ENCODE measurements around the gene NCAPD3.
"Not testable (repeated sequence)": the region's sequence is repeated elsewhere in the genome, so short reads cannot be mapped to it uniquely, and the experiment has no call there.

Gene NCAPD3

DNA sequence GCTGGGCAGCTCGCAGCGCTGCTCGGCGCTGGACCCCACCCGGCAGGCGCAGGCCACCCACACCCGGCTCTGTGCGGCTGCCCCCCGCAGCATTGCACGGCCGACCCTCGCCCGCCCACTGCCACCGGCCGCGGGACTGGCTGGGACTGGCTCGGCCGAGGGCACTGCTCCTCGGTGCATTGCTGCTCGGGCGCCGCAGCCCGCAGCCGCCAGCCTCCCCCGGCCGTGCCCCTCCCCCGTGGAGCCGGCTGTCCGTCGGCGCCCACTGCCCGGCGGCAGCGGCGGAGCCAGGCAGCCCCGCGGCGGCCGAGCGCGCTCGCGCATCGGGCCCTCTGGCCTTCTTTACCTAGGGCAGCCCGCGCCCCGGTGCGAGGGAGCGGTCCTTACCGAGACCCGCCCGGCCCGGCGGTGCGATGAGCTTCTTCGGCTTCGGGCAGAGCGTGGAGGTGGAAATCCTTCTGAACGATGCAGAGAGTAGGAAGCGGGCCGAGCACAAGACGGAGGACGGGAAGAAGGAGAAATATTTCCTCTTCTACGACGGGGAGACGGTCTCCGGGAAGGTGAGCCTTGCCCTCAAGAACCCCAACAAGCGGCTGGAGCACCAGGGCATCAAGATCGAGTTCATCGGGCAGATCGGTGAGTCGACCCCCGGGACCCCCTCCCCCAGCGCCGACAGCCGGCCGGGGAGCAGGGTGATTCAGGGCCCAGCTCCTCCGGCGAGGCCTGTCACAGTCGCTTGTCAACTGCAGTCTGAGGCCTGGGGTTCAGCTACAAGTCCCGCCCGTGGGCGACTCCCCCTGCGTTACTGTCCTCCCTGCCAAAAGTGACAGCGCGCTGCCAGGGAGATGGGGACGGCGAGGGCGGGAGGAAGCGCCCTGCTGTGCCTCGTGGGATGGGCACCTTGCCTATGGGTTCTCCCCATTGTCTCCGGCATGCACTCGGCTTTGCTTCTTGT is 1.2 kb upstream of the NCAPD3 start:
- DNase-seq = peak; percentile 53

DNA sequence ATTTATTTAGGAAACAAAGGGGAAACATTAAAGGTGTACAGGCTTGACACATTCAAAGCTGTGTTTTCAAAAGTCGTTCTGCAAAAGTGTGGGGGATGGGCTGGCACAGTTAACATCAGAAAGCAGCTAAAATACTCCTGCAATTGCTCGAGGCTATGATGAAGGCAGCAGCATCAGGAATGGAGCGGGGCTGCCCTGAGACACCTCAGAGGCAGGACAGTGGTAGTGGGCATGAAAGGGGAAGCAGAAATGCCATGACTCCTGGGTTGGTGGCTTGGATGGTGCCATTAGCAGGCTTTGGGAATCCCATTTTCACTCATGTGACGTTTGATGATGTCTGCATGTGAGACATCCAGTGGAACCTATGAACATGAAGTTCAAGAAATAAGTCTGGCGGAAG is 646 bp downstream of the NCAPD3 start:
- DNase-seq = no peak

DNA sequence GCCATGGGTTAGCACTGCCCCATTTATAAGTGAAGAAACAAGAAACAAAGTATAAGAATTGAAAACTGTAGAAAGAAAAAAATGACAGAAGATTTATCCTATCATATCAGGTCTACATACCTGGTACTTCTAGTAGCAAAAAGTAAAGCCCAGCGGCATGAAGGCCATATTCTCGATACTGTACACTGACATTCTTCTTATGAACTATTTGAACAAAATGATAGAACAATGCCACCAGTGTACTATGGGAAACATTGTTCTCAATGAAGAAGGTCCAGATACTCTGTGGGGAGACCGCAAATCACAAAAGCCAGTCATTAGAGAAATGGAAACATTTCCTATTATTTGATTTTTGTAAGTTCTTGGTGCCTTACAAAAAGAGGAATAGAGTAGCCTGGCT is 7.0 kb downstream of the NCAPD3 start:
- no peak for DNase-seq

- no peak for DNase-seq
Observed at GRCh38 chr11:134215836-134216235, 7.9 kb downstream of the NCAPD3 start.

DNA sequence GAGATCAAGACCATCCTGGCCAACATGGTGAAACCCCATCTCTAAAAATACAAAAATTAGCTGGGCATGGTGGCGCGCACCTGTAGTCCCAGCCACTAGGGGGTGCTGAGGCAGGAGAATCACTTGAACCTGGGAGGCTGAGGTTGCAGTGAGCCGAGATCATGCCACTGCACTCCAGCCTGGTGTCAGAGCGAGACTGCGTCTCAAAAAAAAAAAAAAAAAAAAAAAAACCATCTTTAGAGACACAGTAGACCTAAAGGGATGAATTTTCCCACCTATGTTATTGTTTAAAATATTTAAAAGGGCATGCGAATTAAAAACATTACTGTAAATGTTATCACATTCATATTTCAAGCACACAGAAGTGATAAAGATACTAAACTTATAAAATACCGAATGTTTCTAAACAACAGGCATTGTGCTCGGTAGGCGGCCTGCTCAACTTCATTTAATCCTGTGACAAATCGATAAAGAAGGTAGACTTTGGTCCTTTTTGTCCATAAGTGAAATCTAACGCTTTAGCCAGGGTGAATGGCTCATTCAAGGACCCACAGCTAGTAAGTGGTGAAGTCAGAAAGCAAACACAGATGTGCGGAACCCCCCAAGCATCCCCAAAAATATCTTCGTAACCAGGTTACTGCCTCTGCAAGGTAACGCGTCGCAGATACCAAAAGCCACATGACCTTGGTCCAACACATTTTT is 16.1 kb downstream of the NCAPD3 start:
- no peak for DNase-seq

GRCh38 chr11:134206185-134206584 is 17.6 kb downstream of the NCAPD3 start:
- DNase-seq = no peak

GRCh38 chr11:134205729-134206128 is 18.0 kb downstream of the NCAPD3 start:
- no peak for DNase-seq

GRCh38 chr11:134202661-134203060 is 21.1 kb downstream of the NCAPD3 start:
- no peak for DNase-seq

DNA sequence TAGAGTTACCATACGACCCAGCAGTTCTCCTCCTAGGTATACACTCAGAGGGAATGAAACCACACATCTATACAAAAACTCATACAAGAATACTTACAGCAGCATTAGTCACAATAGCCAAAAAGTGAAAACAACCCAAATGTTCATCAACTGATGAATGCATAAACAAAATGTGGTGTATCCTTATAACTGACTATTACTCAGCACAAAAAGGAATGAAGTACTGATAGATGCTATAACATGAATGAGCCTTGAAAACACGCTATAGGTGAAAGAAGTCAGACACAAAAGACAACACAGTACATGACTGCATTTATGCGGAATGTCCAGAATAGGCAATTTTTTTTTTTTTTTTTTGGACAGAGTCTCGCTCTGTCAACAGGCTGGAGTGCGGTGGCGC is 23.1 kb downstream of the NCAPD3 start:
- DNase-seq = no peak

GRCh38 chr11:134199531-134199930 is 24.2 kb downstream of the NCAPD3 start:
- no peak for DNase-seq

GRCh38 chr11:134196756-134197155 is 27.0 kb downstream of the NCAPD3 start:
- no peak for DNase-seq

GRCh38 chr11:134188092-134188491 is 35.7 kb downstream of the NCAPD3 start:
- not testable (repeated sequence) for DNase-seq

DNA sequence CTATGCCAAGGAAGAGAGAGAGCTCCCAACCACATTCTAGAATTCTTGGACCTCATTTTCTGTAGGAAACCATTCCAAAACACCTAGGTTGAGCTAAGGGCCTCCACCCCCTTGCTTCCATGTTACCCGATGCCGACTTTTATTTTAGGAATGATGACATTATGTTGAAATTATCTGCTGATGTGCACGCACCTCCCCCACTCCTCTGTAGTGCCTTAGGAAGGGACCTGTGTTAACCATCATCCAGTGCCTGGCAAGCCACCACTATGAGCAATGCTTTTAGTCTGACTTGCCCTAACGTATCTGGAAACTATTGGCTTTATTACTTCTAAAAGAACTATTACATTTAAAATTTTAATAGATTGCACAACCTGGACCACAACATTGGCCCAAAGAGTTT is 42.1 kb downstream of the NCAPD3 start:
- no peak for DNase-seq

DNA sequence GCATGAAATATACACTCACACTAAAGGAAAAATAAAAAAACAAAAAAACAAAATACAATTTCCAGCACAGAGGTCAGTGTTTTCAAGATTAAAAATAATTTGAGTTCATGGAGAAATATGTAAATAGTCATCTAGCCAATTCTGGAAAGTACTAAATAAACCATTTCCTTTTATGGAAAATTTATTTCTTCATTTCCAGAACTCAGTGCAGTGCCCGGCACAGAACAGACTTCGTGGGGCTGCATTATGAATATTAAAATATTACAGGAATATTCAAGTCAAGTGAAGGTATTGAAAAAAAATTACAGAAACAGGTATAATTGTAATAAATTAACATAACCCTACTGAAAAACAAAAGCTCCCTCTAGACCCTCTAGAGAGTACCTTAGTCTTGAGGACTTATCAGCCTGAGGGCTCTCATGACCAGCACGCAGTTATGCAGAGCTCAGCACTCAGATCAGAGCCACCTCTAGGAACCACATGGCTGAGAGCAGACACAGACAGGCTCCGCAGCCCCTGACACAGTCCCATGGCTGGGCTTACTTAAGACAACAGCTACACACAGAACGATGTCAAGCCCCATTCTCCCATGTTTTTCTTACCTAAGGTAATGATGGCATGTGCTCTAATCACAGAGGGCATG is 45.6 kb downstream of the NCAPD3 start:
- no peak for DNase-seq

DNA sequence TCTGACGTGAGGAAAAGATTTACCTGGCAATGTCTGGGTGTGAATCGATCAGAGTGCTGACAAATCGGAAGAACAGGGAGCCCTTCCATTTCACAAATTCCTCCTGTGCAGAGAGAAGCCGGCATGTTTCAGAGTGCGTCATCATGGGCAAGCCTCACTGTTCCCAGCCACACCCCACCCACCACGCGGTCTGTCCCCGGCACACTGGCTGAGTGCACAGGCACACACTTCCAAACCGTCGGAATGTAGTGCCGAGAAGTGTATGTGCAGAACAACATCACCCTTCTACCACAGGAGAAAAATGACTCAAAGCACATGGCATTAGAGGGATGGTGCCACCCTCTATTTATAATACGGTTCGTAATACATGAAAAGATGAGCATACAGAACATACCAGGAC is 47.5 kb downstream of the NCAPD3 start:
- no peak for DNase-seq

DNA sequence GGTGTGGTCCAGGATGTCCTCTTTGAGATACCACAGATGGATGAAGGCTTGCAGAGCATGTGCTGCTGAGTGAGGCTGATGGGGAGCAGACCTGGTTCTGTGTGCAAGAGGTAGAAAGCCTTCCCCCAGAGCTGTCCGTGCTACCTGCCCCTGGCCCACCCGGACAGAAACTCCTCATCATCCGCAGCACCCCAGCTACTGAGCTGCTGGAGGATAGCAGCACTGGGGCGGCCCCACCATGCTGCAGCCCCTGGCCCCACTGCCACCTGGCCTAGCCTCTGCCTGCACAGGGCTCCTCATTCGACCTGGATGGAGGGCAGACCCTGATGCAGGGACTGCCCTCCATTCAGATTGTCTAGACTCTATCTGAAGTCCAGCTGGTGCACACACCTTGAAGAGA is 50.5 kb downstream of the NCAPD3 start:
- DNase-seq = no peak

DNA sequence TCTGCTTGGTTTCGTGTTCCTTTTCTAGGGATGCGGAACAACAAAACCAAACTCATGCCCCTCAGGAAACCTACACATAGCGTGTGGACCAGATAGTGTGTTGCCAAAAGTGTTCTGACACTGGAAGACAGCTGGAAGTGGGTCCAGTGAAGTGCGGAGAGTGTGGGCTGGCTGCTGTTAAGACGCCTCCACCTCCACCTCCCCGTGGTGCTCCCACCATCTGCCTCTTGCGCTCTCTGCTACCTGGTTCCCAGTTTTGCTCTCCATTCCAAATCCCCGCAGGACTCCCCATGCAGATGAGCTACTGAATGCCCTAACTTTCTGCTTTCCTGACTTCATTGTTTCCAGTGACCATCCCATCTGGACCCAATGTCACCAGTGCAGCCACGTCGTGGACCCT is 51.8 kb downstream of the NCAPD3 start:
- no peak for DNase-seq

GRCh38 chr11:134170919-134171281 is 52.9 kb downstream of the NCAPD3 start:
- DNase-seq = no peak

DNA sequence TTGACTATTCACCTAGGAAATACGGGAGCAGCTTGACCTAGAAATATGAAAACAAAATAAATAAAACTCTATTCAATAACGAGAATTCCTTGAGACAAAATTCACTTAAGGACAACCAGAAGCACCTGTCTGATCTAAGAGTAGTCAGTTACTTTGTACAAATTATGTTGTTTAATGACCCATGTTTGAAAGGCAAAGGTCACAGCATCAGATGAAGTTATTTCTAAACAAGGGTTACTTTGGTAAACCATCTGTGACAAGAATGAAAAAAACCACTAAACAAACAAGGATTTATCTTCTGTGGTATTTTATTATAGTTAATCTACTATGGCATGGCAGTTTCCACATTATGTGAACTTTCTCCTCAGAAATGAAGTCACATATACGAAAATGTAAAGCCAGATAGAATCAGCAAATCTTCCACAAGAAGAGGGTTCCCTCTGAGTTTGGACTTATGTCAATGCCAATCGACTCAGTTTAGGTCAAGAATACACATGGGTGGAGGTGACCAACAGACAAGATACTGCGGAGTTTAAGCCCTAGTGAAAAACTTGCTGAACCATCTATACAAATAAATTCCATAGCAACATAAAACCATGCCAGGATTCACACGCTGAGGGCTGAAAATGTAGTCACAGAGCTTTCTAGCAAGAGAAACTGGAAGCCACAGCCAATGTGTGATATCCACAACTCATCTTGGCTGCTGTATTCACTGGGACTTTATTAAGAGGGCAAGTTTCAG is 53.4 kb downstream of the NCAPD3 start:
- DNase-seq = no peak

DNA sequence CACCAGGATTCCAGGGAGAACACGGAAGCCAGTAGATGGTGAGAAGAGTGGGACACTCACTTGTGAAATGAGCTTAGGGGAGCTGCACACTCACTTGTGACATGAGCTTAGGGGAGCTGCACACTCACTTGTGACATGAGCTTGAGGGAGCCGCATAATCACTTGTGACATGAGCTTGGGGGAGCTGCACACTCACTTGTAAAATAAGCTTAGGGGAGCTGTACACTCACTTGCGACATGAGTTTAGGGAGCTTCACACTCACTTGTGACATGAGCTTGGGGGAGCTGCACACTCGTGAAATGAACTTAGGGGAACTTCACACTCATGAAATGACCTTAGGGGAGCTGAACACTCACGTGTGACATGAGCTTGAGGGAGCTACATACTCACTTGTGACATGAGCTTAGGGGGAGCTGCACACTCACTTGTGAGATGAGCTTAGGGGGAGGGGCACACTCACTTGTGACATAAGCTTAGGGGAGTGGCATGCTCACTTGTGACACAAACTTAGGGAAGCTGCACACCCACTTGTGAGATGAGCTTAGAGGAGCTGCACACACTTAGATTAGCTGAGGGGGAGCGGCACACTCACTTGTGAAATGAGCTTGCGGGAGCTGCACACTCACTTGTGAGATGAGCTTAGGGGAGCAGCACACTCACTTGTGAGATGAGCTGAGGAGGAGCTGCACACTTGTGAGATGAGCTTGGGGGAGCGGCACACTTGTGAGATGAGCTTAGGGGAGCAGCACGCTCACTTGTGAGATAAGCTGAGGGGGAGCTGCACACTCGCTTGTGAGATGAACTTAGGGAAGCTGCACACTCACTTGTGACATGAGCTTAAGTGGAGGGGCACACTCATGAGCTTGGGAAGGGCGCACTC is 59.0 kb downstream of the NCAPD3 start:
- no peak for DNase-seq

- no peak for DNase-seq
Observed at GRCh38 chr11:134159652-134160051, 64.1 kb downstream of the NCAPD3 start.

DNA sequence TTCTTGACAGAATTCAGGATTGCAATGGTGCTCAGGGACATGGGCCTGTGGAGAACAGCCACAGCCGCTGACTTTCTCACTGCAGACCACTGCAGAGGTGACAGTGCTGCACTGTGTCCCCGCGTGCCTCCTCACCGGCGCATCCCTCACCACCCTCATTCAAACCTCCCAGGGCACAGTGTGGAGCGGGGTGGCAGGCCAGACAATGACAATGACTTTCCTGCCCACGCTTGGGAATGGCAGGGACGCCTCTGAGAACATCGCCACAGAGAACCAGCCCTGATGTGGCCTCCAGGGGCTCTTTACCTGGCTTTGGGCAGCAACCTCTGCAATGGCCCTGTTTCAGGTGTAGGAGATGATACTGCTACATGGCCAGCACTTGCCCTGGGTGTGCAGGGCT is 65.7 kb downstream of the NCAPD3 start:
- DNase-seq = no peak
